Nephron progenitor cell (in vitro differentiated cells): ENCODE measurements around the gene HSDL1.
A peak's percentile ranks its signal among the peaks of the same experiment; 100 is the strongest.

Experiments
- DNase-seq: peaks from one replicate; pipeline ENCODE4 v3.0.0; 2021
- H3K27ac Mint-ChIP-seq: 2 replicates; pipeline ENCODE4 v1.8.0; 2021; ENCODE audit warnings: mild to moderate bottlenecking, moderate library complexity, mixed read lengths
- H3K27me3 Mint-ChIP-seq: 2 replicates; pipeline ENCODE4 v1.8.0; 2021; ENCODE audit warnings: mild to moderate bottlenecking, low read depth, mixed read lengths; ENCODE audit not compliant: poor library complexity
- H3K36me3 Mint-ChIP-seq: 2 replicates; pipeline ENCODE4 v1.8.0; 2021; ENCODE audit warnings: low read depth, mixed read lengths
- H3K4me1 Mint-ChIP-seq: 2 replicates; pipeline ENCODE4 v1.8.0; 2021; ENCODE audit warnings: mixed read lengths
- H3K4me3 Mint-ChIP-seq: 2 replicates; pipeline ENCODE4 v1.8.0; 2021; ENCODE audit warnings: mild to moderate bottlenecking, moderate library complexity, mixed read lengths
- H3K9me3 Mint-ChIP-seq: 2 replicates; pipeline ENCODE4 v1.8.0; 2021; ENCODE audit warnings: mild to moderate bottlenecking, moderate library complexity, mixed read lengths
- TF ChIP-seq, protein P1 (sequence below): fragments of 200-600 bp; sonication (generic); IDR thresholded peaks from 2 replicates; pipeline ENCODE4 v1.5.0; 2021; ENCODE audit warnings: antibody characterized with exemption

Gene HSDL1

DNA sequence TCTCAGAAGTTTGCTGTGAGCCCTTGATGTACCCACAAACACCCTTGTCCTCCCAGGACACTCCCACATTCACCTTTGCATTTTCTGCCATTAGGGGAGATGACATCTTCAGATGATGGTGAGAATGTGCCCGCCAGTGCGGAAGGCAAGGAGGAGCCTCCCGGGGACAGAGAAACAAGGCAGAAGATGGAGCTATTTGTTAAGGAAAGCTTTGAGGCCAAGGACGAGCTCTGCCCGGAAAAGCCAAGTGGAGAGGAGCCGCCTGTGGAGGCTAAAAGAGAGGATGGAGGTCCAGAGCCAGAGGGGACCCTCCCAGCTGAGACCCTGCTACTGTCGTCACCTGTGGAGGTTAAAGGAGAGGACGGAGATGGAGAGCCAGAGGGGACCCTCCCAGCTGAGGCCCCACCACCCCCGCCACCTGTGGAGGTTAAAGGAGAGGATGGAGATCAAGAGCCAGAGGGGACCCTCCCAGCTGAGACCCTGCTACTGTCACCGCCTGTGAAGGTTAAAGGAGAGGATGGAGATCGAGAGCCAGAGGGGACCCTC is 24.9 kb upstream of the HSDL1 start:
- Mint-ChIP-seq H3K27ac (peak overlapping the region; percentile 4), H3K27me3 (peaks cover 25% of the 10 kb centered on the region), H3K36me3 (no peaks in the 10 kb centered on the region), H3K4me1 (peaks cover 11% of the 10 kb centered on the region), H3K9me3 (no peaks in the 10 kb centered on the region), H3K4me3 (no peak overlapping the region)
- DNase-seq = no peak
- TF ChIP-seq, protein P1, sequence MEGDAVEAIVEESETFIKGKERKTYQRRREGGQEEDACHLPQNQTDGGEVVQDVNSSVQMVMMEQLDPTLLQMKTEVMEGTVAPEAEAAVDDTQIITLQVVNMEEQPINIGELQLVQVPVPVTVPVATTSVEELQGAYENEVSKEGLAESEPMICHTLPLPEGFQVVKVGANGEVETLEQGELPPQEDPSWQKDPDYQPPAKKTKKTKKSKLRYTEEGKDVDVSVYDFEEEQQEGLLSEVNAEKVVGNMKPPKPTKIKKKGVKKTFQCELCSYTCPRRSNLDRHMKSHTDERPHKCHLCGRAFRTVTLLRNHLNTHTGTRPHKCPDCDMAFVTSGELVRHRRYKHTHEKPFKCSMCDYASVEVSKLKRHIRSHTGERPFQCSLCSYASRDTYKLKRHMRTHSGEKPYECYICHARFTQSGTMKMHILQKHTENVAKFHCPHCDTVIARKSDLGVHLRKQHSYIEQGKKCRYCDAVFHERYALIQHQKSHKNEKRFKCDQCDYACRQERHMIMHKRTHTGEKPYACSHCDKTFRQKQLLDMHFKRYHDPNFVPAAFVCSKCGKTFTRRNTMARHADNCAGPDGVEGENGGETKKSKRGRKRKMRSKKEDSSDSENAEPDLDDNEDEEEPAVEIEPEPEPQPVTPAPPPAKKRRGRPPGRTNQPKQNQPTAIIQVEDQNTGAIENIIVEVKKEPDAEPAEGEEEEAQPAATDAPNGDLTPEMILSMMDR = no peak

DNA sequence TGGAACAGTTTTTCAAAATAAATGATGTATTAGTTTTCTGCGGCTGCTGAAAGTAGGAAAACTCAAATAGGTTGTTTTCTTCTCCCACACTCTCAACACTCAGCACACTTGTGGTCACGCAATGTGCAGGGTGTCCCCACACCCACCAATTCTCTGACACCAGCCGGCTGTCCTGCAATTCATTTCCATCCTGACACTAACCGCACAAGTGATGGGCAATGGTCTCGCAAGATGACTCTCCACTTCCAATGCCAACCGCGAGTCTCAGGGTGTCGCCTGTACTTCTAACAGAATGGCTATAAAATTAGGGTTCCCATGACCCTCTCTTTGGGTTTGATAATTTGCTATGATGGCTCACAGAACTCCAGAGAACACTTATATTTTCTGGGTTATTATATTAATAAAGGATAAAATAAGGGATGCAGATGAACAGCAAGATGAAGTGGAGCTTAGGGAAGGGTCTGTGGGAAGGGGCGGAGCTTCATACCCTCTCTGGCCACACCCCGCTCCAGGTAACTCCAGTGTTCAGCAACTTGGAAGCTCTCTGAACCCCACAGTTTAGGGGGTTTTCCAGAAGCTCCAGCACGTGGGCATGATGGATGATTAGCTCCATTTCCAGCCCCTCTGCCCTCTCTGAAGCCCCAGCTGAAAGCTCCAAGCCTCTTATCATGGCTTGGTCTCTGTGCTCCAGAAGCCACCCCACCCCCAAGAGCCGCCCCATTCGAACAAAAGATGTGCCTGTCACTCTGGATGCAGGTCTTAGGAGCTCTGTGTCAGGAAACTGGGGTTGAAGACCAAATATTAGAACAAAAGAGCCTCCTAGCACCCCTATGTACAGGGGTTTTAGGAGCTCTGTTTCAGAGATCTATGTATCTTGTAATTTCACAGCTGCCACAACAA is 22.1 kb upstream of the HSDL1 start:
- Mint-ChIP-seq H3K27ac (no peak overlapping the region), H3K36me3 (no peaks in the 10 kb centered on the region), H3K27me3 (peaks cover 27% of the 10 kb centered on the region), H3K9me3 (no peaks in the 10 kb centered on the region), H3K4me1 (peaks cover 17% of the 10 kb centered on the region), H3K4me3 (no peak overlapping the region)
- TF ChIP-seq, protein P1 = no peak
- DNase-seq = no peak

DNA sequence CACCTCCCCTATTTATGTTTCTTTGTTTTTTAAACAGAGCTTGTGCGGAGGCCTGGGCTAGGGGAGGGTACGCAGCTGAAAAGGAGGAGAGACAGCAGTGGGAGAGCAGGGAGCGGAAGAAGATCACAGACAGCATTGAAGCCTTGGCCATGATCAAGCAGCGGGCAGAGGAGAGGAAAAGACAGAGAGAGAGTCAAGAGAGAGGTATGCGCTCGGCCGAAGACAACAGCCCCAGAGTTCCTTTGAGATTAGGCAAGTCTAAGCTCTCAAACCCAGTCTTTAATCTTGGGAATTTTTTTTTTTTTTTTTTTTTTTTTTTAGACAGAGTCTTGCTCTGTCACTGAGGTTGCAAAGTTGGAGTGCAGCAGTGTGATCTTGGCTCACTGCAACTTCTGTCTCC is 20.8 kb upstream of the HSDL1 start:
- H3K36me3 Mint-ChIP-seq = no peaks in the 10 kb centered on the region
- no peaks in the 10 kb centered on the region for H3K9me3 Mint-ChIP-seq
- peaks cover 24% of the 10 kb centered on the region for H3K4me1 Mint-ChIP-seq
- H3K27ac Mint-ChIP-seq = peak overlapping the region; percentile 9
- H3K27me3 Mint-ChIP-seq = peaks cover 27% of the 10 kb centered on the region
- H3K4me3 Mint-ChIP-seq = no peak overlapping the region
- DNase-seq = no peak
- TF ChIP-seq, protein P1 = no peak

DNA sequence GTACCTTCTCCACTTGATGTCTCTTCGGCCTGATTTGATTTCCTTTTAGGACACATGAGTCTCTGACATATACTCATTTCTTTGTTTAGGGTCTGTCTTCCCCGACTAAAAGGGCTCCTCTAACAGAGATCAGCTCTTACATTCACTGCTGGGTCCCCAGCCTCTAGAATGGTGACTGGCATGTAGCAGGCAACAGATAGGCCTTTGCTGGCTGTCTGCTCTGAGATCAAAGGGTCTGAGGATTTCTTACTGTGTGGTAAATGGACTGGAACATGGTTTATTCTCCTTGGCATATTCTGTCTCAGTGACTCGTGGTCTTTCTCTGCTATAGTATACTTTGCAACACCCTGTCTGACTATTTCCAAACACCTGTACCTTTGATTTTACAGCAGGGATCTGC is 16.8 kb upstream of the HSDL1 start:
- Mint-ChIP-seq H3K4me1 (peaks cover 33% of the 10 kb centered on the region), H3K36me3 (no peaks in the 10 kb centered on the region), H3K4me3 (no peak overlapping the region), H3K27me3 (peaks cover 18% of the 10 kb centered on the region), H3K27ac (no peak overlapping the region), H3K9me3 (no peaks in the 10 kb centered on the region)
- TF ChIP-seq, protein P1 = no peak
- DNase-seq = no peak

DNA sequence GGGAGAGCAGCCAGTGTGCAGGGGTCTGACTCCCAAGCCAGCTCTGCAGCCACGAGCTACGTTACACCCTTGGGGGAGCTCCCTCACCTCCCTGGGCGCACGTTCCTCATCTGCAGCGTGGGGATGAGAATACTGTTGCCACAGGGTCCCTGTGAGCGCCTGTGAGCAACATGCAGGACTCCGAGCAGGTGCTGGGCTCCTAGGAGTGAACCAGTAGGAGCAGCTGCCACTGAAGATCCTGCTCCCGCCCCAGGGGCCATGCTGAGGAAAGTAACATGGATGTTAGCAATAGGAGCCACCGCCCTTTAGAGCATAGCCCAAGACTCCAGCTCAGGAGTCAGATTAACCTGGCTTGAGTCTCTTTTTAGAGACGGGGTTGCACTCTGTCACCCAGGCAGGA is 16.1 kb upstream of the HSDL1 start:
- H3K27ac Mint-ChIP-seq = no peak overlapping the region
- H3K4me1 Mint-ChIP-seq = peaks cover 38% of the 10 kb centered on the region
- TF ChIP-seq, protein P1 = no peak
- H3K36me3 Mint-ChIP-seq = no peaks in the 10 kb centered on the region
- H3K27me3 Mint-ChIP-seq = peaks cover 15% of the 10 kb centered on the region
- peaks cover 5% of the 10 kb centered on the region for H3K9me3 Mint-ChIP-seq
- no peak overlapping the region for H3K4me3 Mint-ChIP-seq
- no peak for DNase-seq
